Measurements from ENCODE around the gene NKX1-2.
"Not testable (repeated sequence)": the region's sequence is repeated elsewhere in the genome, so short reads cannot be mapped to it uniquely, and the experiment has no call there.

The NKX1-2 gene

GRCh38 chr10:124449170-124450011, 444 bp downstream of the NKX1-2 start:
- no peak for FAIRE-seq

DNA sequence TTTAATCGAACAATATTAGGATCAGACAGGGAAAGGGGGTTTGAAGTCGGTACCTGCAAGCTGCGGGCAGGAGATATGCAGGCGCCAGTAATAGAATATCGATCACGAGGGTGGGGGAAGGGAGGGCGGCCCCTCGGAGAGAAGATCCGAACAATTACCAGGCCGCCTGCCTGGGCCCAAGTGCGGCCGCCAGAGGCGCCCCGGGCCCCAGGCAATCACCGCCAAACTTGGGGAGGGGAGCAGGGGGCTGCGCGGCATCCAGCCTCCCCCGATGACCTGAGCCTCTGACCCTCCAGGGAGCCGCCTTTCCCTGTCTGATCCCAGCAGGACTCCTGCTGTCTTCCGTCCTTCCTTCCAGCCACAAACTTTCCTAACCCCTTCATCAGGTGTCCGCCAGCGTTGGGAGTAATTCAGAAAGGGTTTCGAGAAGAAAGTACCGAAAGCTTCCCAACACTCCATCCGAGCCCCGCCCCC, 1.1 kb downstream of the NKX1-2 start:
- FAIRE-seq = no peak

DNA sequence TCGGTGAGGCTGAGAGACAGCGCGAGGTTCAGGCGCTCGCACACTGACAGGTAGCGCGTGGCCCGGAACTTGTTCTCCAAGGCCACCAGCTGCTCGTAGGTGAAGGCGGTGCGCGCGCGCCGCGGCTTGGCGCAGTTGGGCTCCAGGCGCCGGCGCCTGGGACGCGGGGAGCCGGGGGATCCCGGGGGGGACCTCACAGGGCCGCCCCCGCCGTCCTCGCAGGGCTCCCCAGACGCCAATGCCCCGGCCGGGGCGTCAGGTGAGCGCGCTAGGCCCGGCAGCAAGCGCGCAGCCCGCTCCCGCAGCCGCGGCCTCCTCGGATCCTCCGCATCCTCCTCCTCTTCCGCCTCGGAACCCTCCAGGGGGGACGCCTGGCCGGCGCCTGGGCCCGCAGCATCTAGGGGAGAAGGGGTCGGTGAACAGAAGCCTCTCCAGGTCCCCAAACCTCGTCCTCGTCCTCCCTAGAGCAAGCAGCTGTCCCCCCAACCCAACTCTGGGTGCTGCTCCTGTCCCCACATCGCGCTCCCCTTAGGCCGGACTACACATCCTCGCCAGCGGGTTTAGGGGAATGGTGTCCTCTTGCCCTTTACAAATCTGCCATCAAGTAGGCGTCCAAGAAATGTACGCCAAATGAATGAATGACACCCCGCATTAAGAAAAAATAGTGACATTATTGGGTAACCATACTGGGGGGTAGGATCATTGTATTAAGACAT, 1.9 kb downstream of the NKX1-2 start:
- no peak for FAIRE-seq

- FAIRE-seq = no peak
These were observed 2.7 kb downstream of the NKX1-2 start for GRCh38 chr10:124446830-124447750.

DNA sequence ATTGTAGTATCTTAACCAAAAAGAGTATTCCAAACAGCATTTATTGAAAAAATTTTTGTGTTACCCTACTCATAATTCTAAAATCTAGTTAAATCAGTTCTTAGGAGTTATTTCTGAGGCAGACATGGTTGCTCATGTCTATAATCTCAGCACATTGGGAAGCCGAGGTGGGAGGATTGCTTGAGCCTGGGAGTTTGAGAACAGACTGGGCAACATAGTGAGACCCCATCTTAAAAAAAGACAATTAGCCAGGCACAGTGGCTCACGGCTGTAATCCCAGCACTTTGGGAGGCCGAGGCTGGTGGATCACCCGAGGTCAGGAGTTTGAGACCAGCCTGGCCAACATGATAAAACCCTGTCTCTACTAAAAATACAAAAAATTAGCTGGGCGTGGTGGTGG, 8.1 kb downstream of the NKX1-2 start:
- not testable (repeated sequence) for FAIRE-seq

DNA sequence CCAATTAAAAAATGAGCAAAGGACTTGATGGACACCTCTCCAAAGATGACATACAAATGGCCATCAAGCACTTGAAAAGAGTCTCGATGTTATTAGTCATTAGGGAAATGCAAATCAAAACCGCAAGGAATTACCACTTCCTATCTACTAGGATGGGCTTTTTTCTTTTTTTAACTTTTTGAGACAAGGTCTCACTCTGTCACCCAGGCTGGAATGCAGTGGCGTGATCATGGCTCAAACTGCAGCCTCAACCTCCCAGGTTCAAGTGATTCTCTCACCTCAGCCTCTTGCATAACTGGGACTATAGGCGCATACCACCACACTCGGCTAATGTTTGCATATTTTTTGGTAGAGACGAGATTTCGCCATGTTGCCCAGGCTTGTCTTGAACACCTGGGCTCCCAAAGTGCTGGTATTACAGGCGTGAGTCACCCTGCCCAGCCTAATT, 13.6 kb downstream of the NKX1-2 start:
- FAIRE-seq = no peak

DNA sequence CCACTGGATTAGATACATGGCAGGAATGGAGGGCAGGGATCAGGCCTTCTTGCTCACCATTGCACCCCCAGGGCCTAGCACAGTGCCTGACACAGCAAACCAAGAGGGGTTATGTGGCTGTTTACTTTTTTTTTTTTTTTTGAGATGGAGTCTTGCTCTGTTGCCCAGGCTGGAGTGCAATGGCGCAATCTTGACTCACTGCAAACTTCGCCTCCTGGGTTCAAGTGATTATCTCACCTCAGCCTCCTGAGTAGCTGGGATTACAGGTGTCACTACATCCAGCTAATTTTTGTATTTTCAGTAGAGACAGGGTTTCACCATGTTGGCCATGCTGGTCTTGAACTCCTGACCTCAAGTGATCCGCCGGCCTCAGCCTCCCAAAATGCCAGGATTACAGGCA, 14.2 kb downstream of the NKX1-2 start:
- not testable (repeated sequence) for FAIRE-seq

GRCh38 chr10:124433461-124433860, 16.4 kb downstream of the NKX1-2 start:
- FAIRE-seq = no peak

GRCh38 chr10:124430077-124430476, 19.8 kb downstream of the NKX1-2 start:
- no peak for FAIRE-seq

DNA sequence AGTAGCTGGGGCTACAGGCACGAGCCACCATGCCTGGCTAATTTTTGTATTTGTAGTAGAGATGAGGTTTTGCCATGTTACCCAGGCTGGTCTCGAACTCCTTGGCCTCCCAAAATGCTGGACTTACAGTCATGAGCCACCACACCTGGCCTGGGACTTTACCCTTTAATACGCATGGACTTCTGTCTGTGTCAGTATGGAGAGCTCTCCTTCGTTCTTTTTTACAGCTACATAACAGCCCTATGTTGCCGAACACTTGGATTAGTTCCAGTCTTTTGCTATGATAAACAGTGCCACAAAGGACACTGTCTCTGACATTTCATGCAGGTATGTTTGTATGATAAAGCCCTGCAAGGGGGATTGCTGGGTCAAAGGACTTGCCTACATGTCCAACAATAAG, 20.3 kb downstream of the NKX1-2 start:
- no peak for FAIRE-seq

GRCh38 chr10:124428207-124428777, 21.5 kb downstream of the NKX1-2 start:
- FAIRE-seq = no peak

- peak; percentile 76 for FAIRE-seq
These were observed 24.4 kb downstream of the NKX1-2 start for GRCh38 chr10:124425227-124425962.

DNA sequence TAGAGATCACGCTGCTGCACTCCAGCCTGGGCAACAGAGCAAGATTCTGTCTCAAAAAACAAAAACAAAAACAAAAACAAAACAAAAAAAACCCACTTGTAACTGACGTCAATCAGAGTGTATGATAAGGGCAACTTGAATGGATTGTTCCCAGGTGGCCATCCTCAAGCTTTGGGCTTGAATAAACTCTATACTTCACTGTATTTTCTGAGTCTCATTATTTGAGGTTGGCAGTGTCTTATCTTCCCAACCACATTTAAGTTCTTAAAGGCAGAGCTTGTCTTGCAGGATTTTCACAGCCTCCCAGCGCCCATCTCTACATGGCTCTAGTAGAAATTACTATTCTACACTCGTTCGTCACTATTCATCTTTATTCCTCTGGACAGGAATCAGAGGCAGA, 26.0 kb downstream of the NKX1-2 start:
- no peak for FAIRE-seq

GRCh38 chr10:124422742-124423141, 27.1 kb downstream of the NKX1-2 start:
- FAIRE-seq = no peak

- no peak for FAIRE-seq
These were observed 29.6 kb downstream of the NKX1-2 start for GRCh38 chr10:124420254-124420653.

- no peak for FAIRE-seq
These were observed 30.2 kb downstream of the NKX1-2 start for GRCh38 chr10:124419635-124420034.

DNA sequence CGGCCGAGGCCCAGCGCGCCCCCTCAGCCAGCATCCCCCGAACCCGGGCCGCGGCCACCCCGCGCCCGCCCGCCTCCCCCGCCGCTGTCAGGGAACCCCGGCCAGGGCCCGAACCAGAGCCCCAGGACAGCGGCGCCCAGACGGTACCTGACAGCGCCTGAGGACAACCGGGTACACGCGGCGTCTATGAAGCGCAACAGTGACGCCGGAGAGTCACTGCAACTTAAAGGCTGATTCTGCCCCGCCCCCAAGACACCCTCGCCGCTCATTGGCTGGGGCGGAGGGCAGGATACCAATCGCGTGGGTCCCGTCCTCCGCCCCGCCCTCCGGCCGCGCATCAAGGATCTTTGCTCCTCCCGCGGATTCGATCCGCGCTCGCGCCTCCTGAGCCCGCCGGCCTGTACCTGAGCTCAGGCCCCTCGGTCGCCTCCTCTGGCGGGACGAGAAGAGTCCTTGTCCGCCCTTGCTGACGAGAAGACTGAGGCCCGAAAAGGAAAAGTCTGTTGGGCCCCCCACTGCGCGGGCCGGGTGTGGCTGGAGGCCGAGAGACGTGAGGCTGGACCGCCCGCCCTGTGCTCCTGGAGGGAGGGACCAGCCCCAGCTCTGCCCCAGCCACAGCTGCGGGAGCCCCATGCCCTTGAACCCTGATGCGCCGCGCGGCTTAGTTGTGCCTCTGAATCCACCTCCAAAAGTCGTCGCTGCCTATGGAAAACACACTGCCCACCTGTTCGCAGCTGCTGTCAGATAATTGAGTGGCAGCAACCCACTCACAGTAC, 30.9 kb downstream of the NKX1-2 start, which contains the start of gene OAT:
Gene OAT, minus strand, starts transcription at position 198 of the 776 bp plus-strand sequence. CDS start 6,752 bp downstream, outside the sequence.
- peak; percentile 83 for FAIRE-seq

DNA sequence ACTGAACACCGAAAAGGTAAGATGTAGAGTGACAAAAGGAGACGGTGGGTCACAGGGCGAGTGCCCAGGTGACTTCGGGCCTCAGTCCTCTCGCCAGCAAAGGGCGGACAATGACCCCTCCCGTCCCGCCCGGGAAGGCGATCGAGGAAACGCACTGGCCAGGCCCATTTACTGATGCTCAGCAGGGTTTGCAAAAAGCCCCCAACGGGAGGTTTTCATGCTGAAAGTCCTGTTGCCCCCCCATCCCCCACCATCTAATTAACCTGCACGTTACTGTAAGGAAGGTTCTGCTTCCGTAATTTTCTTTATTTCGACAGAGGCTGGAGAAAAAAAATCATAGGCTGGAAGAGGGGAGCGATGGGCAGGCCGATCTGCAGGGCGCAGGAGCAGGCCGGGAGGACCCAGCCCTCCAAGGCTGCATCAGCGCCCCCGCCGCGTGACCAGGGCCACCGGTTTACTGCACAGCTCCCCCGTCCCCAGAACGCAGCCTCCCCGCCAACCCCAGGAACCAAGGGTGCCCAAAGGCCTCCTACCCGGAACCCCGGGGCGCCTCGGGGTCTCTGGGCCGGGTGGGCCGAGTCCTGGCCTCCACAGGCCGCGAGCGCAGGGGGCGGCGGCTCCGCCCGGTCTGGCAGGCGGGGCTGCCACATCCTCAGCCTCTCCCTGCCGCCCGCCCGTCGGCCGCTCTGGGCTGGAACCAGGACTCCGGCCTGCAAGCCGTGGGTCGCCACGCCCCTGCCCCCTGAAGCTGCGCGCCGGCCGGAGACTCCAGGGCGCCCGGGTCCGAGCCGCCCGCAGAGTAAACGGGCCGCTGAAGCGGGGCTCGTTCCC, 31.7 kb downstream of the NKX1-2 start:
- no peak for FAIRE-seq

- peak; percentile 37 for FAIRE-seq
These were observed 33.1 kb downstream of the NKX1-2 start for GRCh38 chr10:124416733-124417132.

GRCh38 chr10:124415210-124415609, 34.6 kb downstream of the NKX1-2 start:
- FAIRE-seq = no peak
